Activated CD8-positive, alpha-beta memory T cell treated with anti-CD3 and anti-CD28 coated beads for 24 hours (primary cell): ENCODE results near the gene RHCG.
"Not testable (repeated sequence)": the region's sequence is repeated elsewhere in the genome, so short reads cannot be mapped to it uniquely, and the experiment has no call there.

Experiments used
- DNase-seq: peaks from one replicate; pipeline ENCODE4 v3.0.0-alpha.2; 2020

The RHCG gene

GRCh38 chr15:89475661-89476060, 20.7 kb downstream of the RHCG start:
- no peak for DNase-seq

- DNase-seq, result peak; percentile 65
Observed at GRCh38 chr15:89472785-89473256, 23.6 kb downstream of the RHCG start.

GRCh38 chr15:89469426-89470096, 26.8 kb downstream of the RHCG start:
- no peak for DNase-seq

GRCh38 chr15:89468813-89469212, 27.6 kb downstream of the RHCG start:
- DNase-seq, result not testable (repeated sequence)

DNA sequence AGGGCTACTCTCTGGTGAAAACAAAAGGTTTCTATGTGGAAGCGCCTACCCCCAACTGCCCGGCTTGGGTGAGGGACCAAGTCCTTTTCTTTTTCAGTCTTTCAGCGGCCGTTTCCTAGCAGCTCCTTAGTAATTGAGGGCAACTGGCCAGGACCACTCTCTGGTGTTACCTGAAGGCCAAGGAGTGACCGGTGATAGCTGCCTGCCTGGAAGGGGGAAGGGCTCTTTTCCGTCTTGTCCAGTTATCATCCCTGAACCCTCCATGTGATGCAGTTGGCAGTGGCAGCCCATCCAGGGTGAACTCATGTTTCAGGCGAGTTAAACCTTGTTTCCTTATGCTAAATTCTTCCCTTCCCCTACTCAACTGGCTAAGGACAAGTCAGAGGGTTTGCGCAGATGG, 33.3 kb downstream of the RHCG start:
- no peak for DNase-seq

GRCh38 chr15:89462198-89462912, 34.0 kb downstream of the RHCG start:
- DNase-seq, result no peak

- no peak for DNase-seq
Observed at GRCh38 chr15:89461386-89461785, 35.0 kb downstream of the RHCG start.

GRCh38 chr15:89460048-89460447, 36.3 kb downstream of the RHCG start:
- no peak for DNase-seq

- DNase-seq, result no peak
Observed at GRCh38 chr15:89459271-89460038, 36.9 kb downstream of the RHCG start.

GRCh38 chr15:89458440-89458839, 37.9 kb downstream of the RHCG start:
- no peak for DNase-seq

GRCh38 chr15:89457086-89457485, 39.3 kb downstream of the RHCG start:
- DNase-seq, result no peak

DNA sequence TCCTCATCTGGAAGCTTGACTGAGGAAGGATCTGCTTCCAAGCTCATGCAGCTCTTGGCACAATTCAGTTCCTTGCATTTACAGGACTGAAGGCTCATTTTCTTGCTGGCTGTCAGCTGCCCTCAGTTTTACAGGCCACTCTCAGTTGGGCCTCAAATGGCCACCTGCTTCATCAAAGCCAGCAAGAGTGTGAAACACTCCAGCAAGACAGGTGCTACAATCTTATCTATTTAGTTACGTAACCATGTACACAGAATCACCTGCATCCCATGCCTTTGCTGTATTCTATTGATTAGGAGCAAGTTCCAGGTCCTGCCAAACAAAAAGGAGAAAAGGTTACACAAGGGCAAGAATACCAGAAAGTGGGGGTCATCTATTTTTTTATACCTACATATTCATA, 40.8 kb downstream of the RHCG start:
- no peak for DNase-seq

DNA sequence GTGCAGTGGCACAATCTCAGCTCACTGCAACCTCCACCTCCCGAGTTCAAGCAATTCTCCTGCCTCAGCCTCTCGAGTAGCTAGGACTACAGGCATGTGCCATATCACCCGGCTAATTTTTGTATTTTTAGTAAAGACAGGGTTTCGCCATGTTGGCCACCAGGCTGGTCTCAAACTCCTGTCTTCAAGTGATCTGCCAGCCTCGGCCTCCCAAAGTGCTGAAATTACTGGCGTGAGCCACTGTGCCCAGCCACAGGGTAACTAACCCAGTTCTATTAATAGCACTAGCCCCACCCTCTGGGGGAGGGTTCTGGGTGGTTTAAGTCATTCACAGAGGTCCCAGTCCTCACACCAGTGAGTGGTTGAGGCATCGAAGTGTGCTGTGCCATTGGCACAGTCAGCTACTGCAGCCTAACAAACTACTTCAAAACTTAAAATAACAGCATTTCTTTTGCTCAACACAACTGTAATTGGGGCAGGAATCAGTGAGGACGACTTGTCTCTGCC, 44.0 kb downstream of the RHCG start:
- no peak for DNase-seq

- no peak for DNase-seq
Observed at GRCh38 chr15:89451846-89452245, 44.5 kb downstream of the RHCG start.

DNA sequence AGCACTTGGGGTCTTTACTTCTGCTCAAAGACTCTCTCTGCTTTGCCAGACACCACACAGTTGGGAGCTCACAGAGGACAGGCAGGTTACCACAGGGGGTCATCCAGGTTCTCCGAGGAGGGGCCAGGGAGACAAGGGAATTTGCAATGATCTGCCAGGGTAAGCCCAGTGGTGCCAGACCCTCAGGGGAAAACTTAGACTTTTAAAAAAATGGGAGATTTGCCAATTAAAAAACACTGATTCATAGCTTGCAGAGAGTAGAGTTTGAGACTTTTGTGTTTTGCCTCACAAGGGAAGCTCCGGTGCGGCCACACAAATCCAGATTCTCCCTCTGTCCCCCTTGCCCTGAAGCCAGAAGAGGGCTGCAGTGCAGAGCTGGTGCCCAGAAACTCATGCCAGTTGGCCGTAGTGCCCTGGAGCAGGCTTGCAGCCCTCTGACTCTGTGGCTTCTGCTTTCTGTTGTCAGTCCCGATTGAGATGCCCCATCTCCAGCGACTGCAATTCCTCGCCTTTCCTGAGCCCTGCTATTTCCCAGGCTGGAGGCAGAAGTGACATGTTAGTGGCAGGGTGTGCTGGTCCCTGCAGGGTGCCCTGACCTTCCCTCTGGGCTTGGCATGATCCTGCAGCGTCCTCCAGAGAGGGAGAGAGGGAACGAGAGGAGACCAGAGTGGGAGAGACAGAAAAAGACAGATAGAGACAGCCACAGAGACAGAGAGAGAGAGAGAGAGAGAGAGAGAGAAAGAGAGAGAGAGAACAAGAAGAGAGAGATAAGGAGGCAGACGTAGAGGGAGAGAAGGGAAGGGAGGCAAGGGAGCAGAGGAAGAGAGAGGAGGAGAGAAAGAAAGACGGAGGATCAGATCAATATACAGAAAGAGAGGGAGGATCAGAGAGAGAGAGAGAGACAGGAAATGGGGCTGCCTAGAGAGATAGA, 46.0 kb downstream of the RHCG start:
- DNase-seq, result no peak

DNA sequence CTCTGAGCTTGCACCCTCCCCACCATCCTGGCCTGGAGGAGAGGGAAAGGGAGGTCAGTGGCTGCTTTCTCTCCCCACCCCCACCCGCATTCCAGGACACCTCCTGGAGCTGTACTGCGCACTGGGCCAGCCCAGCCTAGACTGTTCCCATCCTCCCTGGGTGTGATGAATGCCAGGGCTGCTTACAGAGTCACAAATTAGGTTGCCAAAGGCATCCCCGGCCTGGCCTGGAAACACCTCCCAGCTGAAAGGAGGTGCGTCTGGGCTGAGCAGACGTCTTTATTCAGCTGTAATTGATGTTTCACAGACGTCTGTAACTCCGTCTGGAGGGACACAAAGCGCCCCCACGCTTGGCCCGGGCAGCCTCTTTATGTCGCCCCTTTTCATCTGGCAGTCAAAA, 47.6 kb downstream of the RHCG start:
- no peak for DNase-seq

GRCh38 chr15:89447676-89448075, 48.7 kb downstream of the RHCG start:
- DNase-seq, result no peak

DNA sequence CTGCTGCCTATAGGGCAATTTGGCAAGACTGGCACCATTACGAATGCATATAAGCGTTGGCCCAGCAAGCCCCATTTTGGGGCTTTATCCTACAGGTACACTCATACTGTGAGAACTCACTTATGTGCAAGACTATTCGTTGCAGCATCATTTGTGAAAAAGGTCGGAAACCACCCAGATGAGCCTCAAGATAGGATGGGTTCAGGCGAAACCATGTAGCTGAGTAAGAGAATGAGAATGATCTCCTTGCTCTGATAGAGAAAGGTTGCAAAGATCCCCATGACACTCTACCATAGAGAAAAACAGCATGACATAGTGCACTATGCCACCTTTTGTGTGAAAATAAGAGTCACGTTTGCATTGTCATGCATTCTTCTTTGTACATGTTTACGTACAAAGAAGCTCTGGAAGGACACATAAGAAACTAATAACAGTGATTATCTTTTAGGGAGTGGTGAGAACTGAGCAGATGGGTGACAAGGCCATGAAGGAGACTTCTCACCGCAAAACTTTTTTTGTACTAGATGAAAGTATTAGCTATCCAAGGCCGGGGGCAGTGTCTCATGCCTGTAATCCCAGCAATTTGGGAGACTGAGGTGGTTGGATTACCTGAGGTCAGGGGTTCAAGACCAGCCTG, 50.0 kb downstream of the RHCG start:
- no peak for DNase-seq

- DNase-seq, result no peak
Observed at GRCh38 chr15:89445518-89445917, 50.9 kb downstream of the RHCG start.

DNA sequence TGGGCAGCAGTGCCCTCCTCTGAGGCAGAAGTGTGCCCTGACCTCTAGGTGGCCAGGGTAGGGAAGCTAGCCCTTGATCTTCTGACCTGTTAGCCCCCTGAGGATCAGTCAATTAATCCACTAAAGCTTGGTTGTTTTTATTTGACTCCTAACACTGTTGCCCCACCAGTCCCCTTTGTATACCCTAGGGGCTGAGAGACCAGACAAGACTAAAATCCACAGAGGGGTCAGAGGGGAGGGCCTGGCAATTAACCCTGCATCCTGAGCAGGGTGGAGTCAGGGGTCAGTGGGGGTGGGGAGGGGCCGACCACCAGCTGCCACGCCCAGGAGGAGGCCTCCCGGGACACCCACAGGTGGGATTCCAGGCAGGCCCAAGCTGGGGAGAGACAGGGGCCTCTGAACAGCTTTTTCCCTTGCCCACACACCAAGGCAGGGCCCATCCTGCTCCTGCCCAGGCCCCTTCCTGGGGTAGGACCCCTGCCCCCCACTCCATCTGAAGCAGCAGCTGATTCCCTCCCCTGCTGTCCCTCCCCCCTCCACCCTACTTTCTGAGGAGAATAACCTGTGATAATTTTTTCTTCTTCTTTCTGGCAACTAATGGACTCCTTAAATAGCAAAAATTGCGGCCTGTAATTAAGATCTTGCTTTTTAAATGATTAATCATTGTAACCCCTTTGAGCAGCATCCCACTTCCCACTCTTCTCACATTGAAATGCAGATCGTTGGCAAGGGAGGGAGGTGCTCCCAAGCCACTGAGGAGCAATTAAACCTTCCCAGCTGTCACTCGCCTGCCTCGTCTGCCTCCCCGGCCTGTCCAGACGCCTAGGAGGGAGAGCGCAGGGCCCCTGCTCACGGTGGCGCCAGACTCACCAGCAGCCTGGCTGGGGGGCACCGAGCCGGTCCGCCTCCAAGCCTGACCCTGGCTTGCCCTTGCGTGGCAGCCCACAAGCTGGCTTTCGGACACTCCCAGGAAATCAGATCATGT, 51.9 kb downstream of the RHCG start:
- no peak for DNase-seq

DNA sequence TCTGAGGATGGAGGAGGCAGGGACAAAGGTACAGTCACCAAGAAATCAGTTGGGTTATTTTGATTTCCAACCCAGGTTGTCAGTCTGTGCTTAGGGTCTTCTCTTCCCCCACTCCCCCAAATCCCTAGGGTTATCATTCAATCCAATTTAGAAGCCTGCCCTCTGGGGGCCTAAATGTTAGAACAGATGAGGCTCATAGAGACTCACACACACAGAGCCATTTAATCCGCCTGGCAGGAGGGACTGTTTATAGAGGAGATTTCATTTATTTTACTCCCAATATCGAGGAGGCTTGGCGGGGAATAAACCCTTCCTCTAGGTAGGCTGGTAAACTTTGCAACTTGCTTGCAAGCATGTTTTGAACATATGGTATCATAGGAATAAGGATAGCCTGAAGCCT, 52.8 kb downstream of the RHCG start:
- no peak for DNase-seq
